Gastroesophageal sphincter (tissue), 4 donors: Measurements from ENCODE around the gene FSTL5. TPM values are rescaled to one million over a fixed set of nuclear protein-coding genes. Genes with fewer than 3 reads are reported as not detected.

ENCODE experiments used
- ATAC-seq: fragments of 150-250 bp; one replicate; pipeline ENCODE4 v1.9.1; 2016; ENCODE audit warnings: mild to moderate bottlenecking, moderate library complexity
- H3K27ac ChIP-seq, 4 donors: fragments of 200-600 bp; sonication (generic) in 3 of 4; 1 replicate in 3 of 4; 2 replicates in 1 of 4; pipeline ENCODE4 v1.5.1; 2016 to 2019
- H3K27me3 ChIP-seq: fragments of 200-600 bp; sonication (generic); one replicate; pipeline ENCODE4 v1.5.1; 2019
- H3K36me3 ChIP-seq, 2 donors: fragments of 200-600 bp; sonication (generic); one replicate each; pipeline ENCODE4 v1.5.1; 2019; ENCODE audit warnings: control low read depth in 1 of 2
- H3K4me1 ChIP-seq, 3 donors: fragments of 200-600 bp; sonication (generic); 1 replicate in 2 of 3; 2 replicates in 1 of 3; pipeline ENCODE4 v1.5.1; 2016 to 2019; ENCODE audit warnings: control low read depth in 2 of 3
- H3K4me3 ChIP-seq, 2 donors: fragments of 200-600 bp; sonication (generic); one replicate each; pipeline ENCODE4 v1.5.1; 2019; ENCODE audit warnings: mild to moderate bottlenecking in 1 of 2, moderate library complexity in 1 of 2
- H3K9me3 ChIP-seq, 3 donors: fragments of 200-600 bp; sonication (generic); one replicate each; pipeline ENCODE4 v1.5.1; 2017 to 2019; ENCODE audit warnings: control low read depth in 2 of 3
- EP300 ChIP-seq: sonication (generic); formaldehyde crosslinking; IDR thresholded peaks from one replicate; pipeline ENCODE4 v1.6.1; 2017; ENCODE audit warnings: antibody characterized with exemption, mild to moderate bottlenecking
- POLR2A ChIP-seq, 2 donors: fragments of 450-650 bp; IDR thresholded peaks; one replicate each; pipeline ENCODE4 v1.6.1; 2017; ENCODE audit warnings: antibody characterized with exemption in 2 of 2, mild to moderate bottlenecking in 2 of 2, moderate library complexity in 1 of 2
- POLR2AphosphoS5 ChIP-seq: sonication (generic); formaldehyde crosslinking; IDR thresholded peaks from one replicate; pipeline ENCODE4 v1.6.1; 2017; ENCODE audit warnings: antibody characterized with exemption
- WGBS, 2 donors: methylation state at CpG; one replicate each; pipeline ENCODE4 v1.1.5; 2018; ENCODE audit warnings: low coverage in 1 of 2; 5-methylcytosine and 5-hydroxymethylcytosine counted together
- total RNA-seq, 4 donors: library from RNA; depleted of rRNA; stranded (reverse); fragments of >200 nt; gene quantifications; one replicate each; pipeline ENCODE4 v1.1.0, GENCODE V29; 2016
- TF ChIP-seq, protein P1 (sequence below), 4 experiments: fragments of 200-600 bp in 2 of 4; fragments of 450-650 bp in 2 of 4; sonication (generic) in 1 of 4; IDR thresholded peaks; one replicate each; pipeline ENCODE4 v1.5.1; 2017 to 2019; ENCODE audit warnings: antibody characterized with exemption in 4 of 4, mild to moderate bottlenecking in 2 of 4, moderate library complexity in 2 of 4

The FSTL5 gene
- total RNA-seq, 4 donors from 2014 or later, result 0.27 to 0.57 TPM; not detected in 2

DNA sequence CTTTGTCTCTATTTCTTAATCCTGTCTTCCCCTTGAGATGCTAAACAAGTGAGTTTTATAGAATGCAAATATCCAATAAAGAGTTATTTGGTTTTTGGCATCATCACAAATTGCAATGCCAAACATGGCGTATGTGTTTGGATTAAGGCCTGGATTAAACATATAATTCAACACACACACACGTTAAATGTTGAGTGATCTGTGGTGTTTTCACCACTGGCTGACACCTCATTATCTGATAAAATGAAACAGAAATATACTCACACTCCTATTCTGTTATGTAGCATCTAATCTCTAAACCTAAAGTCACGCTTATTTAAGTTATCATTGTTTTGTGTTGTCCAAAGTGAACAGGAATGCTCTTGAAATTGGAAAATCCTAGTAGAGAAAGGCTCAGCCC, 506.2 kb downstream of the FSTL5 start:
- H3K36me3 ChIP-seq, result no peaks in the 10 kb centered on the region
- no peak for ATAC-seq
- H3K27ac ChIP-seq, result no peak overlapping the region
- 47 to 60% methylated on average over 3 of the region's 3 CpGs for WGBS, 2 donors
- no peak overlapping the region for H3K4me3 ChIP-seq
- no peaks in the 10 kb centered on the region for H3K27me3 ChIP-seq
- H3K4me1 ChIP-seq, result no peaks in the 10 kb centered on the region
- no peaks in the 10 kb centered on the region for H3K9me3 ChIP-seq
- TF ChIP-seq POLR2AphosphoS5 (no peak), POLR2A (IDR thresholded peaks at IDR 0.05) (no peak), EP300 (no peak)
- TF ChIP-seq, protein P1, sequence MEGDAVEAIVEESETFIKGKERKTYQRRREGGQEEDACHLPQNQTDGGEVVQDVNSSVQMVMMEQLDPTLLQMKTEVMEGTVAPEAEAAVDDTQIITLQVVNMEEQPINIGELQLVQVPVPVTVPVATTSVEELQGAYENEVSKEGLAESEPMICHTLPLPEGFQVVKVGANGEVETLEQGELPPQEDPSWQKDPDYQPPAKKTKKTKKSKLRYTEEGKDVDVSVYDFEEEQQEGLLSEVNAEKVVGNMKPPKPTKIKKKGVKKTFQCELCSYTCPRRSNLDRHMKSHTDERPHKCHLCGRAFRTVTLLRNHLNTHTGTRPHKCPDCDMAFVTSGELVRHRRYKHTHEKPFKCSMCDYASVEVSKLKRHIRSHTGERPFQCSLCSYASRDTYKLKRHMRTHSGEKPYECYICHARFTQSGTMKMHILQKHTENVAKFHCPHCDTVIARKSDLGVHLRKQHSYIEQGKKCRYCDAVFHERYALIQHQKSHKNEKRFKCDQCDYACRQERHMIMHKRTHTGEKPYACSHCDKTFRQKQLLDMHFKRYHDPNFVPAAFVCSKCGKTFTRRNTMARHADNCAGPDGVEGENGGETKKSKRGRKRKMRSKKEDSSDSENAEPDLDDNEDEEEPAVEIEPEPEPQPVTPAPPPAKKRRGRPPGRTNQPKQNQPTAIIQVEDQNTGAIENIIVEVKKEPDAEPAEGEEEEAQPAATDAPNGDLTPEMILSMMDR (IDR thresholded peaks at IDR 0.05), result no peak

DNA sequence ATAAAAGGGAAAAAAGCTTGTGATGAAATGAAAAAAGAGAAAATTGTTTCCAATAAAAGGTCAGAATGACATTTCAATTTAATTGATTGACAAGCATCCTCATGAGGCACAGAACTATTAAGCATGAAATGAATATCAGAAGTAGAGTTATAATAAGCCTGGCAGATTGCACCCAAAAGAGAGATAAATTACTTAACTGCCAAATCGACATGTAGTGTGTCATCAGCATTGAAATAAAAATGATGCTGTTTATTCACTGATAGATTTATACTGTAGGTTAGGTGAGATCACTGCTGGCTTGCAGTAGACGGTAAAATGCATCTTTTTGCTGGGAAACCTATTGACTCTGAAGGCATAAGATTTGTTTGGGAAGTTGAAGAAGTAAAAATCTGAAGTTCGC, 507.2 kb downstream of the FSTL5 start:
- ATAC-seq, result no peak
- Histone ChIP-seq H3K9me3 (no peaks in the 10 kb centered on the region), H3K4me1 (no peaks in the 10 kb centered on the region), H3K27me3 (no peaks in the 10 kb centered on the region), H3K4me3 (no peak overlapping the region), H3K36me3 (no peaks in the 10 kb centered on the region), H3K27ac (no peak overlapping the region)
- TF ChIP-seq EP300 (no peak), POLR2AphosphoS5 (no peak), POLR2A (IDR thresholded peaks at IDR 0.05) (no peak)
- TF ChIP-seq, protein P1 (IDR thresholded peaks at IDR 0.05), result no peak
- 45 to 63% methylated on average over 3 of the region's 3 CpGs for WGBS, 2 donors

DNA sequence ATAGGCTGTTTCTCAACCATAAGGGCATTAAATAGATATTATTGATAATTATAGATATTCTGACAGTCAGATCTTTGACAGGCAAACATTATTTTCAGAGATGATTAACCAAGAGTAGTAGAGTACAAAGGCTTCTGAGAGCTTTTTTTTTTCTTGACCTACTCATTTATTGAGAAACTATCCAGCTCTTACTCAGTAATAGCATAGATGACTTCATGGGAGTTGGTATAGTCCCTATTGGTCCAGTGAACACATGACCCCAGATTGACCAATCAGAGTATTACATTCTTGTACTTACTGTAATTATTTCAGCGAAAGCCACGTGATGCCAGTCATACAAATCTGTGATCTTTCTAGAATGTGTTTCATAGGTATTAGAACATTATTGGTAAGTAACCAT, 508.7 kb downstream of the FSTL5 start:
- 52 to 88% methylated on average over 2 of the region's 2 CpGs for WGBS, 2 donors
- H3K4me1 ChIP-seq, result no peaks in the 10 kb centered on the region
- no peaks in the 10 kb centered on the region for H3K9me3 ChIP-seq
- ATAC-seq, result no peak
- no peaks in the 10 kb centered on the region for H3K27me3 ChIP-seq
- no peak overlapping the region for H3K27ac ChIP-seq
- H3K36me3 ChIP-seq, result no peaks in the 10 kb centered on the region
- no peak for TF ChIP-seq EP300
- TF ChIP-seq, protein P1 (IDR thresholded peaks at IDR 0.05), result no peak
- TF ChIP-seq POLR2AphosphoS5, result no peak
- no peak for TF ChIP-seq POLR2A (IDR thresholded peaks at IDR 0.05)
- no peak overlapping the region for H3K4me3 ChIP-seq

DNA sequence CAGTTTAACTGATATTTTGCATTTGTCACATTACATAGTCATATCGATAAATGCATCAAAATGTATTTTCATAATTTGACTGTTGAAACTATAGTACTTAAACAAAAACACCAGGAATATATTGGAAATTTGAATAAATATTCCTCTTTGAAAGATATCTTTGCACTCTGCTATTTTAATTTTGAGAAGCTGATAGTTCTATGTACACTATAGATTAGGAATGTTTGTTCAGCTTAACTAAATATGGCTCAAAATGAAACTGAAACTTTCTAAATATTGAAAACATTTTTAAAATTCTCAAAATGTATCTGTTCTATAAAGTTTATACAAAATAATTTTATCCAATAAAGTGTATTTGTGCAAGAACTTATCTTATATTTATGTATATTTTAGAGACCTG, 510.1 kb downstream of the FSTL5 start:
- TF ChIP-seq POLR2A (IDR thresholded peaks at IDR 0.05), result no peak
- TF ChIP-seq POLR2AphosphoS5, result no peak
- TF ChIP-seq, protein P1 (IDR thresholded peaks at IDR 0.05), result no peak
- TF ChIP-seq EP300, result no peak
- no peak for ATAC-seq
- Histone ChIP-seq H3K27ac (no peak overlapping the region), H3K4me3 (no peak overlapping the region), H3K4me1 (no peaks in the 10 kb centered on the region), H3K36me3 (no peaks in the 10 kb centered on the region), H3K9me3 (no peaks in the 10 kb centered on the region), H3K27me3 (no peaks in the 10 kb centered on the region)
- WGBS, 2 donors, result 81 to 100% methylated on average over 1 of the region's 1 CpG

DNA sequence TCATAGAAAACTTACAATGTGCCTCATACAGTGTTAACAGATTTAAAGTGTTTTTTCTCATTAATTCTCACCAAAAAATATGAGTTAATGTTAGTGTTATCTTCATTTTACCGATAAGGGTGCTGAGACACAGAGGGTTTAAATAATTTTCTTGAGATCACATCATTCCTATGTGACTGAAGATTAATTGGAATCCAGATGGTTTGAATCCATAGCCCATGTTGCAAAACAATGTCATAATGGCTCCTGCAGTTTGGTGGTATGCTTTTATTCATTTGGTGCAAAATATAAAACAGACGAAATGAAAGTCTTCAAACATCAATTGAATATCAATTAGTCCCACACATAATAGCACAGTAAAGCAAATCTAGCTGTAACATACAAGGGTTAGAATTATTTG, 512.2 kb downstream of the FSTL5 start:
- H3K4me3 ChIP-seq, result no peak overlapping the region
- H3K27me3 ChIP-seq, result peaks cover 3% of the 10 kb centered on the region
- H3K36me3 ChIP-seq, result no peaks in the 10 kb centered on the region
- TF ChIP-seq, protein P1 (IDR thresholded peaks at IDR 0.05), result no peak
- TF ChIP-seq POLR2A (IDR thresholded peaks at IDR 0.05) (no peak), EP300 (no peak), POLR2AphosphoS5 (no peak)
- ATAC-seq, result no peak
- H3K27ac ChIP-seq, result no peak overlapping the region
- H3K9me3 ChIP-seq, result peaks cover 0 to 13% (median 0%) of the 10 kb centered on the region in 3 donors
- 42 to 48% methylated on average over 2 of the region's 2 CpGs for WGBS, 2 donors
- H3K4me1 ChIP-seq, result no peaks in the 10 kb centered on the region
